Right lobe of liver (tissue), 4 donors: ENCODE data around the gene PLXNA4.

ENCODE experiments used
- POLR2A ChIP-seq: fragments of 450-650 bp; IDR thresholded peaks from one replicate; pipeline ENCODE4 v1.6.1; 2017; ENCODE audit warnings: antibody characterized with exemption, mild to moderate bottlenecking
- TF ChIP-seq, protein P1 (sequence below), 4 donors: fragments of 200-600 bp in 3 of 4; fragments of 450-650 bp in 1 of 4; IDR thresholded peaks; one replicate each; pipeline versions ENCODE4 v1.5.1 to v1.8.0; 2016 to 2022; ENCODE audit warnings: antibody characterized with exemption in 4 of 4, mild to moderate bottlenecking in 2 of 4
- donor health status: DM: no; HTN: no; CAD: no.
- donor health status: DM: no; HTN: no; CAD: no.
- donor health status: DM: no; HTN: yes; CAD: no.

DNA sequence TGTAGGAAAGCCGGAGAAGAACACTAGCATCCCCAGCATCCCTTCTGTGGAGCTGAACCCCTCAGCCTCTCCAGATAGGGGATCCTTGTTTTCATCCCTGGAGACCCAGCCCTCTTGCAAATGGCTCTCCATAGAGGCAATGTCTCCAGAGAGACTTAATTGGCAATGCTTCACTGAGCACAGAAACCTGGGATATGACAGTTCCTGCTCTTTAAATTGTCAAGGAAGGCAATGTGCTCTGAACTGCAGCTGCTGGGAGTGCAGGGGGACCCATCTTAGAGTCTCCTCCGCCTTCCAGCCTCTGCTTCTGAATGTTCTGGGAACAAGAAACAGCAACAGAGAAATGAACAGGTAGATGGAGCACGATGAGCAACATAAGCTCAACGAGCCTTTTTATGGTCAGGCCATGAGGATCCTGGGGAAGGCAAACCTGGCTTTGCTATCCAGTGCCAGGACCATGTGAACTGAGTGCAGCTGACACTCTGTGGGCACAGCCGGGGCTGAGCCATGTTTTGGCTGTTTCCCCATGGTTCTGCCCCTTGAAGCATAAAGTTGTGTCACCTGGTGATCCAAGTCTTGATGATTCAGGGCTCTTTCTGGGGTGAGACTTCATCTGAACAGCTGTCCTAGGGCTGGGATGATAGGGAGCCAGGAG is 481.0 kb downstream of the PLXNA4 start:
- TF ChIP-seq, protein P1, sequence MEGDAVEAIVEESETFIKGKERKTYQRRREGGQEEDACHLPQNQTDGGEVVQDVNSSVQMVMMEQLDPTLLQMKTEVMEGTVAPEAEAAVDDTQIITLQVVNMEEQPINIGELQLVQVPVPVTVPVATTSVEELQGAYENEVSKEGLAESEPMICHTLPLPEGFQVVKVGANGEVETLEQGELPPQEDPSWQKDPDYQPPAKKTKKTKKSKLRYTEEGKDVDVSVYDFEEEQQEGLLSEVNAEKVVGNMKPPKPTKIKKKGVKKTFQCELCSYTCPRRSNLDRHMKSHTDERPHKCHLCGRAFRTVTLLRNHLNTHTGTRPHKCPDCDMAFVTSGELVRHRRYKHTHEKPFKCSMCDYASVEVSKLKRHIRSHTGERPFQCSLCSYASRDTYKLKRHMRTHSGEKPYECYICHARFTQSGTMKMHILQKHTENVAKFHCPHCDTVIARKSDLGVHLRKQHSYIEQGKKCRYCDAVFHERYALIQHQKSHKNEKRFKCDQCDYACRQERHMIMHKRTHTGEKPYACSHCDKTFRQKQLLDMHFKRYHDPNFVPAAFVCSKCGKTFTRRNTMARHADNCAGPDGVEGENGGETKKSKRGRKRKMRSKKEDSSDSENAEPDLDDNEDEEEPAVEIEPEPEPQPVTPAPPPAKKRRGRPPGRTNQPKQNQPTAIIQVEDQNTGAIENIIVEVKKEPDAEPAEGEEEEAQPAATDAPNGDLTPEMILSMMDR (IDR thresholded peaks at IDR 0.05): no peak
- no peak for TF ChIP-seq POLR2A
